ENCODE measurements around the gene WDCP.

The WDCP gene

GRCh38 chr2:23993736-23994269 lies 53.4 kb downstream of the WDCP start:
- DNase-seq (ENCODE audit: low read depth in 3 of 3): no peak

GRCh38 chr2:23992931-23993330 lies 54.3 kb downstream of the WDCP start:
- no peak for DNase-seq (ENCODE audit: low read depth in 3 of 3)

DNA sequence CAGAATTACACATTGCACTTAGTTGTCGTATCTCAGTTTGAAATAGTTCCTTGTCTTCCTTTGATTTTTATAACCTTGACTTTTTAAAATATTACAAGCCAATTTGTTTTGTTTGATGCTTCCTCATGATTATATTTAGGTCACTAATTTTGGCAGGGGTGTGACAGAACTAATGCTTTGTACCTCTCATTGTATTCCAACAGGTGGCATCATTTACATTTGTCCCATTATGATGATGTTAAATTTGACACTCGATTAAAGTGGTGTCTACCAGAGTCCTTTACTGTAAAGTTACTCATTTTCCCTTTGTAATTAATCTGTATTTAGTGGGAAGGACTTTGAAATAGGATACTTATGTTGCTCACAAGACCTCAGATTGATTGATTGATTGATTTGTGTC lies 58.8 kb downstream of the WDCP start:
- DNase-seq (ENCODE audit: low read depth in 3 of 3): no peak

Data from stimulated activated CD4-positive, alpha-beta T cell treated with anti-CD3 and anti-CD28 coated beads, TNF-alpha, amount 100 ng/mL, for 4 hours (primary cell).